Loucy (cell line): ENCODE results near the gene EZR.

Experiments used
- CTCF ChIP-seq: fragments of 200-600 bp; sonication (generic); conservative IDR thresholded peaks from 2 replicates; pipeline ENCODE4 v1.5.1; 2014; ENCODE audit warnings: mild to moderate bottlenecking, antibody characterized with exemption, low read length
- EZH2phosphoT487 ChIP-seq: fragments of 200-600 bp; IDR thresholded peaks from 2 replicates; pipeline ENCODE4 v1.6.1; 2018; ENCODE audit warnings: antibody characterized with exemption, mild to moderate bottlenecking, moderate library complexity, borderline replicate concordance

GRCh38 chr6:158764183-158764849 lies 54.9 kb downstream of the EZR start:
- TF ChIP-seq CTCF (no peak), EZH2phosphoT487 (no peak)
